GM18526 (cell line): ENCODE data around the gene NGLY1.

Experiments used
- POLR2A ChIP-seq: IDR thresholded peaks from 3 replicates; pipeline ENCODE4 v1.6.1; 2011; ENCODE audit not compliant: insufficient read length; ENCODE audit errors: extremely low read depth

NGLY1 gene

DNA sequence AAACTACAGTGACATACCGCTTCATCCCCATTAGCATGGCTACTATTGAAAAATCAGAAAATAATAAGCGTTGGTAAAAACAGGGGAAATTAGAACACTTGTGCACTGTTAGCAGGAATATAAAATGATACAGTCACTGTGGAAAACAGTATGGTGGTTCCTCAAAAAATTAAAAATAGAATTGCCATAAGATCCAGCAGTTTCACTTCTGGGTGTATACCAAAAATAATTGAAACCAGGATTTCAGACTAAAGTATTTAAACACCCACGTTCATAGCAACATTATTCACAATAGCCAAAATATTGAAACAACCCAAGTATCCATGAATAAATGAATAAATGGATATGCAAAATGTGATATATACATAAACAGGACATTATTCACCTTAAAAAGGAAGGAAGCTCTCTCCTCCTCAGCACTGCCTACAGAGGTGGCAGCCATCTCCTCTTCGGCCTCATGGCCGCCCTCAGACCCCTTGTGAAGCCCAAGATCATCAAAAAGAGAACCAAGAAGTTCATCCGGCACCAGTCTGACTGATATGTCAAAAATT lies 34.1 kb downstream of the NGLY1 start:
- TF ChIP-seq POLR2A: no peak

DNA sequence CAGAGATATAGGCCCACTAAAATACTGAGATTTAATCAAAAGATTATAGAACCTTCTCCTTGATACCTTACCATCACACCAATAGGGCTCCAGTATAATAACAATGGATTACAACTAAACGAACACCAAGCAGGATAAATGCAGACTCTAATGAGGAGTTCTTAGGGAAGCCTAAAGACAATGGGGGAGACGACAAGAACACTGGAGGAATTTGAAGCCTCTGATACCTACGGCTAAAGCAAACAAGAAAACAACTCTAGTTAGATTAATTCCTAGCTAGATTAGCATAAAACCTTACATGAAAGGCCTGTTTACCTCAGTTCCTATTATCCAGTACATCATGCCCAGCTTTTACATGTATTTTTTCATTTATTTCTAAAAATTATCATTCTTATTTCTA lies 35.1 kb downstream of the NGLY1 start:
- no peak for TF ChIP-seq POLR2A

DNA sequence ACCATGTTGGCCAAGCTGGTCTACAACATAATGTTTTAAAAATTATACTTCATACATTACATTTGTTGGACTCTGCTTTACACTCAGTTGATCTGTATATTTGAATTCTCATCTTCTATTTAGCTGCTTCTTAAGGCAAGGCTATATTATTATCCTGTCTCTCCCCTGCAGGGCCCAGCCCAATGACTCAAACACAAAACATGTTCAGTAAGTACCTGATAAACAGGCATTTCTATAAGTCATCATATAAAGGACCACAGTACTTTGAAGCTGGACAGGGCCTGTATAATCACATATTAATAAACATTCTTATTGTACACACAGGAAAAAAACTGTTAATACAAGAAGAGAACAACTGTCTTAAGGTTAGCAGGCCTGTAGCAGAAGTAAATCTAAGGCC lies 36.2 kb downstream of the NGLY1 start:
- TF ChIP-seq POLR2A: no peak

DNA sequence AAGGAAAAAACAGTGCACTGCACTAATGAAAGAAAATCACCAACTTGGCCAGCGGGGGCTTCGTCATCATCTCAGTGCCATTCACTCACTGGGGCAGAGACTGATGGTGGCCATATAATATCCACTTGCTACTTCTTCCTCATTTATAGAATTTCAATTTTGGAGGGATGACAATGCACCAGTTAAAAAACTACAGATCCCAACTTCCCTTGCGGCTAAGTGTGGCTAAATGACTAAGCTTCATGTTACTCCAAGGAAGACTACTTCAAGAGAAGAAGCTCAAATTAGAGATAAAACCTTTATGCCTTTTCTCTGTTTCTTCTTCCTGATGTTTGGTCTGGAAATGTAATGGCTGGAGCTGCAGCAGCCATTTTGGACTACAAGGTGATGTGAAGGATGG lies 38.8 kb downstream of the NGLY1 start:
- TF ChIP-seq POLR2A: no peak

DNA sequence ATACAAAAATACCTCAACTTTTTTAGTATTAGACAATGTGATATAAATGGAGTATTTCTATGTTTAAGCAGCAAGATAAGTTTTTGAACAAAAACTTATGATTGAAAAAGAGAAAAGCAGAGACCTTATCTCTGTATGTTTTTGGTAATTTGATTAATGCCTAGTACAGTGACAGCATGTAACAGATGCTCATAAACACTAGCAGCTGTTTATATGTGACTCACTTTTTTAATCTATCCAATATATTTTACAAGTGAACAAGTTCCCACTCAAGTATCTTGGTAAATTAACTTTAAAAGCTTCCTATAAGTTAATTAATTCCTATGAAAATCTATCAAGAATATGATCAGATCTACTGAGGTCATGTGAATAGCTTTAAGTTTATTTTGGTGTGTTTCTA lies 55.1 kb downstream of the NGLY1 start:
- TF ChIP-seq POLR2A: no peak

DNA sequence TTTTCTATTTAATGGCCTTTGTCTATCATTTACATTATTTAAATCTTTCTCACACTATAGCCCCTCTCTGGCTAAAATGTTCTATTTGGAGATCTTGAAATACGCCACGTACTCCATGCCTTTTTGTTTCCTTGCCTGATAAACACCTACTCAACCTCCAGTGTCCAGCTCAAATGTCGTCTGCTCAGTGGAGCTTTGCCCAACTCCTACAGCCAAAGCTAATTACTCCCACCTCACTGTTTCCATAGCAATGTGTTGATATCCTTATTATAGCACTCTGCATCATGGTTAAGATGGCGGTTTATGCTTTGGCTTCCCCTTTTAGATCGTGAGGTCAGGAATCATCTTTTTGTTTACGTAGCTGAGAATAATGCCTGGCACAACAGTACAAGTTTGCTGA lies 55.9 kb downstream of the NGLY1 start:
- TF ChIP-seq POLR2A: no peak

DNA sequence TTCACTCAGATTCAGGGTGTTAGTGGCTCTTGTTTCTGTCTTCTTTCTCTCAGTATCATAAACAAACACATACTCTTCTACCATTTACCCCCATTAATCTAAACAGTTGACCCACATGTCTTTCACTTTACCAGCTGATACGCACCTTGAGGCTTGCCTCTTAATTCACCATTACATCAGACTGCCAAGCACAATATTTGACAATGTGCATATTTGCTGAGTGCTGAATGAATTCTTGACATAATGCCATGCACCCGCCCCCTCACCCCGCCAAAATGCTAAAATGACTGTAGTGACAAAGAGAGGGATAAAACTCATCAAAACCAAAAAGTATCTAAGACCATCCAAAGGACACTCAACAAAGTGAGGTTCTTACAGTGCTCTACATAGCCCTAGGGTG lies 57.4 kb downstream of the NGLY1 start:
- TF ChIP-seq POLR2A: no peak

DNA sequence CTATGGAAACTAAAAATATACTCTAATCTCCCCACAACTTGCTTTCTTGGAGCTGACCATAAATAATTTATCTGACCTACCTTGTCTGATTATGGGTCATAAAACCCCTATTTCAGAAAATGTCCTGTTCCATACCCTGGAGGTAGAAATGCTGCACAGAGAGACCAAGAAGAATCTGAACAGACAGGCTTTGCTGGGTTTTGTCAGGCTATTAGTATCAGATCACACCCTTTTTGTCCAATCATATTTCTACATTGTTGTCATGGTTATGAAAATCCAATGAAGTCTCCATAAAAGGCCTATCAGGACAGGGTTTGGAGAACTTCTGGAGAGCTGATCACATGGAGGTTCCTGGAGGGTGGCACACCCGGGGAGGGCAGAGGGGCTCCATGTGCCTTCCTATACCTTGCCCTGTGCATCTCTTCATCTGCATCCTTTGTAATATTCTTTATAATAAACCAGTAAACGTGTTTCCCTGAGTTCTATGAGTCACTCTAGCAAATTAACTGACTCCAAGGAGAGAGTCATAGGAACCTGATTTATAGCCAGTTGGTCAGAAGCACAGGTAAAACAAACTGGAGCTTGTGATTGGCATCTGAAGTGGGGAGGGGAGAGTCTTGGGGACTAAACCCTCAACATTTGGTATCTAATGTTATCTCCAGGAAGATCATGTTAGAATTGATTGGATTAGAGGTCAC lies 58.1 kb downstream of the NGLY1 start:
- TF ChIP-seq POLR2A: no peak

DNA sequence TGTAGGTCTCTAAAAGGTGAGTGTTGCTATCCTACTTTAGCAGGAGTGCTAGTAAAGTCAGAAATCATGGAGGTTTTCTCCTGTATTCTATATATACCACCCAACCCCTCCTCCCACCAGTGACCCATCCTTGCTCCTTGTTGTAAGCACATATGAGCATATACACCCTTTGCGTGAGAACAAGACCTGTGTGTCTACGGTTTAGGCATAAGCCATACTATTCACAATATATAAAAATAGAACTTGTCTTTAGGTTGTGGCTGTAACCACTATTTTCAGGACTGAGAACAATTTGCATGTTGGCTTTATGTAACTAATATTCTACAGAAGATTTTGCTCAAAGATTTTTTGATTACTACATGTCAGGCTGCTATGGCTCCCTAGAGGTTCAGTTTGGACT lies 59.4 kb downstream of the NGLY1 start:
- no peak for TF ChIP-seq POLR2A

DNA sequence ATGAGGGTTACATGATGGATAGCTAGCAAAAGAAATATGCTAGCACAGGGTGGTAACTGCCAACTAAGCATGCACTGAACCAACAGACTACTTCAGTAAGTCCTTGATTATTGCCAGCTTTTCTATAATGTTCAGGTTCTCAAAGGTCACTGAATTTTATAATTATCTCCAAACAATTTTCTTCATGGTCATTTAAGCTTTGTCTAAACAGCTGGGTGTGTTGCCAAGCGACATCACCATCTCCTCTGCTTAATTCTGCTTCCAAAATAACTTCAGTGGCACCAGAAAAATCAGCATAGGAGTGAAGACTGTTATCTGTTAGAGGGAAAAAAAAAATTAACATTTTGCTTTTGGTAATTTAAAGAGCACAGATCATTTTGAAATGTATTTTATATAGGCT lies 63.9 kb downstream of the NGLY1 start:
- no peak for TF ChIP-seq POLR2A

DNA sequence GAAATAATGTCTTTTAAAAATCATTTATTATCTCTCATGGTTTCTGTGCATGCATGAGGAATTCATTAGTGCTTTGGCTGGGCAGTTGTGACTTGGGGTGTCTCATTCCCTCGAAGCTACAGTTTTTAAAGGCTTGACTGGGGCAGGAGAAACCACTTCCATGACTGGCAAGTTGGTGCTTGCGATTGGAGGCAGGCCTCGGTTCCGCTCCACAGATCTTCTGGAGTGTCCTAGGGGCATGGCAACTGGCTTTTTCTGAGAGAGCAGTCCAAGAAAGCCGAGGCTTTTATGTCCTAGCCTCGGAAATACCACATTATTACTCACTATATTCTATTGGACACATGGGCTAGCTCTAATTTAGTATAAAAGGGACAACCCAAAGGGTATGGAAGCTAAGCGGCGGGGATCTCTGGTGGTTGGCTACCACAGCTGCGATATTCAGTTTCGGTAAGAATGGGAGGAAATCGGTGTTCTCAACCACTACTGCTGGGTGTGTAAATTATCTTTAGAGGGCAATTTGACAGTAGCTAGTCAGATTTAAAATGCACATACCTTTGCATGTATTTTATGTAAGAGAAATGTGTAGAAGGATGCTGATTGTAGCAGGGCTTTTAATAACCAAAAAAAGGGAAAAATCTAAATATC lies 69.8 kb downstream of the NGLY1 start:
- TF ChIP-seq POLR2A: no peak

DNA sequence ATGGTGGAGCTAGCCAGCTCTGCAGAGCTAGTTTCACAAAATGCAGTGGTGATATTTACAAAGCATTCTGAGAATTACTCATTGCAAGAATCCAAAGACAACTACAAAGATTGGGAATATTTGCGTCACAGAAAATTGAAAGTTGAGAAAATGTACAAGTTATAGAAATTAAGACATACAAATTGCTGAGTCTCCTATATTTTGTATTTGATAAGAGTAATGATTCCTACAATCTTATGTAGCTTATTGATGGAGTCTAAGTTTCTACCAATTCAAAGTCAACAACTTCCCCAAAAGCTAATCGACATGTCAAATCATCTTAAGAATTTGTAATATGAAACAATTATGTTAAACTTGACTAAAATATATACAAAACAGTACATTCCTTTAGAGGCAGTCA lies 72.2 kb downstream of the NGLY1 start:
- no peak for TF ChIP-seq POLR2A

DNA sequence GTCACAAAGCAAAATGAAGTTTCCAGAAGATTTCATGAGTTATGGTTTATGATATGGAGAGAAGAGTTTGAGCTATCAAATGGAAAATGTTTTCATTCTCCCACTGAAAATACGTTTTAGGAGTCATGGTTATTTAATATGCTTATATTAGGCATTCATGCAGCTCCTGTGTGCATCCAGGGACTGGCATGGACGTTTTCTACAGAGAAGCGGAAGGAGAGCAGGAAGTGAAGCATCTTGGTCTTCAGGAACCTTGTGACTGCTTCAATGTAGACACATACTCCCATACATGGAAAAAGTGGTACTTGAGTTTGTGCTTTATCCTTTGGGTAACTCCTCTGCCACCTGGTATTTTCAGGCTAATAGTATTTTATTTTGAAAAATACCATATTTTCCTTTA lies 75.2 kb downstream of the NGLY1 start:
- TF ChIP-seq POLR2A: no peak

DNA sequence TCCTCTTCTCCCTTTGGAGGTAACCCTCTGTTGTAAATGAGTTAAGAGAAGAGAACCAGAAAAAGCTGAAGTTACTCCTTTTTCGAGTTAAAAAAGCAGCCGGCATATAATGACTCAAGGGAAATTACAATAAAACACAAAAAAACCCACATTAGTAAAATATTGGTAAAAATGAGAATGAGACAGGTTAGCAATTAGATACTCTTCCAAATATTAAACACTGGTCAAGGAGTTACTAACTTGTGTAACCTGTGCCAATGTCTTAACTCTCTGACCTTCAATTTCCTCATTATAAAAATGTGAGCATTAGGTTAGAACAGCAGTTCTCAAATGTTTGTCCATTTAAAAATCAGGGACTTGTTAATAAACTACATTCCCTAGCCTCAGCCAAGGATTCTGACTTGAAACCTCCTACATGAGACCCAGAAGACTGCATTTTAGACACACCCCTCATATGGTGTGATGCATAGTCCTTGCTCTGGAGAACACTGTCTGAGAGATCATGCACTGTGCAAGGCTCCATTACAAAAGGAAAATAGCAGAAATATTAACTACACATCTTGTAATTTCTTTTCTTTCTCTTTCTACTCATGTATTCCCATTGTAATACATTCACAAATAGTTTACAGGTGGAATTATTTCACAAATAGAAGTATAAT lies 75.8 kb downstream of the NGLY1 start:
- no peak for TF ChIP-seq POLR2A

DNA sequence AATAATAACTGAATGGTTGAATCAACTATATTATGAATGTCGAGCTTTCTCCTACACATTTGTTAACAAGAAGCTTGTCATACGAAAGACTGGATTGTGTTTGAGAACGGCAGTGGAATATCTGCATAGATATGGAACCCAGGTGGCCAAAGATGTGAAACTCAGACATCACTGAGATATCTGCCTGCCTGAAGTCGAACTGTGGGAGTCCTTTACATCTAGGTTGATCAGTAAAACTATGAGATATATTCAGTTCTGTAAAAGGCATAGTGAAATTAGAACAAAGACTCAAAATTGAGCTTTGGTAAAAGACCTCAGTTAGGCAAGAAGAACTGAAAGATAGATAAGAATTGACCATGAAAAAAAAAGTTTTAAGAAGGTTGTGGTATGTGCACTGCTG lies 77.0 kb downstream of the NGLY1 start:
- no peak for TF ChIP-seq POLR2A

DNA sequence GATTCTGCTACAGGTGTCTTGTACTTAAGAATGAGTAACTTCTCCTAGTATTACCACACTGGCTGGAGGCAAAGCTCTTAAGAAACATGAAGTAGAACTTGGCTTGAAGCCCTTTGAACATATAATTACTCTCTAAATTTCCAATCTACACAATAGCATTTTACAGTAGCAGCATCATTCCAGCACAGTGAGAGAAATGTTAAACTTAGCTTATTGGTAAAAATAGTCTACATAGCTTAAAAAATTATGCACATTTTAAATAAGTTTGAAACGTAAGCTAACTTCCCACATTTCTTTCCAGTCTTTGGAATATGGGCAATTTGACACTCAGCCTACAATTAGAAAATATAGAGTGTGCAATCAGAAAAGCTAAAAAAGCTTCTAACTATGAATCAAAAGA lies 85.7 kb downstream of the NGLY1 start:
- TF ChIP-seq POLR2A: no peak
